ENCODE measurements around the gene KLK1. TPM values are rescaled to one million over a fixed set of nuclear protein-coding genes. Genes with fewer than 3 reads are reported as not detected.

The KLK1 gene
- total and polyA plus RNA-seq, 9 donors: 0.15 to 0.54 (median 0.28) TPM; not detected in 1

Other genes starting within 250 kb of the KLK1 start
- gene SYT3, start 183.9 kb downstream of the KLK1 start, total RNA-seq: 0.09 TPM
- gene SYT3, start 183.9 kb downstream of the KLK1 start, polyA plus RNA-seq (ENCODE audit: insufficient read depth in 1 of 8, insufficient read length in 8 of 8, low replicate concordance in 1 of 8): under 1 TPM in 2 of 8 donors, not detected in 6; 0.12 to 0.14 TPM
- gene C19orf81, start 174.3 kb downstream of the KLK1 start, total RNA-seq: 4.2 TPM
- gene C19orf81, start 174.3 kb downstream of the KLK1 start, polyA plus RNA-seq (ENCODE audit: insufficient read depth in 1 of 8, insufficient read length in 8 of 8, low replicate concordance in 1 of 8): 1 to 10 TPM in 7 of 8 donors, under 1 TPM in 1; 0.70 to 3.8 (median 1.3) TPM
- 12.1 TPM for gene SHANK1, start 104.0 kb downstream of the KLK1 start, total RNA-seq
- gene SHANK1, start 104.0 kb downstream of the KLK1 start, polyA plus RNA-seq (ENCODE audit: insufficient read depth in 1 of 8, insufficient read length in 8 of 8, low replicate concordance in 1 of 8): 10 to 100 TPM; 14.4 to 37.4 (median 23.3) TPM
- 35.2 TPM for gene CLEC11A, start 100.4 kb downstream of the KLK1 start, total RNA-seq
- 10 to 100 TPM; 18.8 to 40.3 (median 36.6) TPM for gene CLEC11A, start 100.4 kb downstream of the KLK1 start, polyA plus RNA-seq (ENCODE audit: insufficient read depth in 1 of 8, insufficient read length in 8 of 8, low replicate concordance in 1 of 8)
- gene GPR32, start 53.3 kb downstream of the KLK1 start, total RNA-seq: not detected
- gene GPR32, start 53.3 kb downstream of the KLK1 start, polyA plus RNA-seq (ENCODE audit: insufficient read depth in 1 of 8, insufficient read length in 8 of 8, low replicate concordance in 1 of 8): not detected
- not detected for gene ACP4, start 33.4 kb downstream of the KLK1 start, total RNA-seq
- under 1 TPM in 3 of 8 donors, not detected in 5; 0.15 to 0.16 (median 0.15) TPM for gene ACP4, start 33.4 kb downstream of the KLK1 start, polyA plus RNA-seq (ENCODE audit: insufficient read depth in 1 of 8, insufficient read length in 8 of 8, low replicate concordance in 1 of 8)
- not detected for gene KLK15, start 9.8 kb upstream of the KLK1 start, total RNA-seq
- under 1 TPM in 1 of 8 donors, not detected in 7; 0.17 TPM for gene KLK15, start 9.8 kb upstream of the KLK1 start, polyA plus RNA-seq (ENCODE audit: insufficient read depth in 1 of 8, insufficient read length in 8 of 8, low replicate concordance in 1 of 8)
- not detected for gene KLK3, start 31.1 kb upstream of the KLK1 start, total RNA-seq
- gene KLK3, start 31.1 kb upstream of the KLK1 start, polyA plus RNA-seq (ENCODE audit: insufficient read depth in 1 of 8, insufficient read length in 8 of 8, low replicate concordance in 1 of 8): not detected
- gene KLK2, start 49.7 kb upstream of the KLK1 start, total RNA-seq: not detected
- gene KLK2, start 49.7 kb upstream of the KLK1 start, polyA plus RNA-seq (ENCODE audit: insufficient read depth in 1 of 8, insufficient read length in 8 of 8, low replicate concordance in 1 of 8): under 1 TPM in 1 of 8 donors, not detected in 7; 0.30 TPM
- gene KLK4, start 87.6 kb upstream of the KLK1 start, total RNA-seq: not detected
- not detected for gene KLK4, start 87.6 kb upstream of the KLK1 start, polyA plus RNA-seq (ENCODE audit: insufficient read depth in 1 of 8, insufficient read length in 8 of 8, low replicate concordance in 1 of 8)
- gene KLK5, start 129.3 kb upstream of the KLK1 start, total RNA-seq: not detected
- gene KLK5, start 129.3 kb upstream of the KLK1 start, polyA plus RNA-seq (ENCODE audit: insufficient read depth in 1 of 8, insufficient read length in 8 of 8, low replicate concordance in 1 of 8): under 1 TPM in 1 of 8 donors, not detected in 7; 0.34 TPM
- gene KLK6, start 145.8 kb upstream of the KLK1 start, total RNA-seq: 0.09 TPM
- under 1 TPM in 5 of 8 donors, not detected in 3; 0.12 to 0.62 (median 0.23) TPM for gene KLK6, start 145.8 kb upstream of the KLK1 start, polyA plus RNA-seq (ENCODE audit: insufficient read depth in 1 of 8, insufficient read length in 8 of 8, low replicate concordance in 1 of 8)
- not detected for gene KLK7, start 160.1 kb upstream of the KLK1 start, total RNA-seq
- gene KLK7, start 160.1 kb upstream of the KLK1 start, polyA plus RNA-seq (ENCODE audit: insufficient read depth in 1 of 8, insufficient read length in 8 of 8, low replicate concordance in 1 of 8): under 1 TPM in 4 of 8 donors, not detected in 4; 0.05 to 0.30 (median 0.17) TPM
- gene KLK8, start 177.8 kb upstream of the KLK1 start, total RNA-seq: not detected
- gene KLK8, start 177.8 kb upstream of the KLK1 start, polyA plus RNA-seq (ENCODE audit: insufficient read depth in 1 of 8, insufficient read length in 8 of 8, low replicate concordance in 1 of 8): 1 to 10 TPM in 1 of 8 donors, not detected in 7; 1.0 TPM
- not detected for gene KLK10, start 195.9 kb upstream of the KLK1 start, total RNA-seq
- gene KLK10, start 195.9 kb upstream of the KLK1 start, polyA plus RNA-seq (ENCODE audit: insufficient read depth in 1 of 8, insufficient read length in 8 of 8, low replicate concordance in 1 of 8): under 1 TPM in 7 of 8 donors, not detected in 1; 0.06 to 0.57 (median 0.15) TPM
- gene KLK11, start 202.8 kb upstream of the KLK1 start, total RNA-seq: not detected
- gene KLK11, start 202.8 kb upstream of the KLK1 start, polyA plus RNA-seq (ENCODE audit: insufficient read depth in 1 of 8, insufficient read length in 8 of 8, low replicate concordance in 1 of 8): 1 to 10 TPM in 1 of 8 donors, under 1 TPM in 2, not detected in 5; 0.34 to 2.1 (median 0.45) TPM
- gene KLK12, start 211.2 kb upstream of the KLK1 start, total RNA-seq: not detected
- not detected for gene KLK12, start 211.2 kb upstream of the KLK1 start, polyA plus RNA-seq (ENCODE audit: insufficient read depth in 1 of 8, insufficient read length in 8 of 8, low replicate concordance in 1 of 8)
- gene KLK13, start 241.3 kb upstream of the KLK1 start, total RNA-seq: not detected
- under 1 TPM in 1 of 8 donors, not detected in 7; 0.21 TPM for gene KLK13, start 241.3 kb upstream of the KLK1 start, polyA plus RNA-seq (ENCODE audit: insufficient read depth in 1 of 8, insufficient read length in 8 of 8, low replicate concordance in 1 of 8)

Measured in muscle of leg (tissue), 9 donors.